ENCODE measurements around the gene EVX2. TPM values are rescaled to one million over a fixed set of nuclear protein-coding genes. Genes with fewer than 3 reads are reported as not detected.

The EVX2 gene
- not detected for total RNA-seq

DNA sequence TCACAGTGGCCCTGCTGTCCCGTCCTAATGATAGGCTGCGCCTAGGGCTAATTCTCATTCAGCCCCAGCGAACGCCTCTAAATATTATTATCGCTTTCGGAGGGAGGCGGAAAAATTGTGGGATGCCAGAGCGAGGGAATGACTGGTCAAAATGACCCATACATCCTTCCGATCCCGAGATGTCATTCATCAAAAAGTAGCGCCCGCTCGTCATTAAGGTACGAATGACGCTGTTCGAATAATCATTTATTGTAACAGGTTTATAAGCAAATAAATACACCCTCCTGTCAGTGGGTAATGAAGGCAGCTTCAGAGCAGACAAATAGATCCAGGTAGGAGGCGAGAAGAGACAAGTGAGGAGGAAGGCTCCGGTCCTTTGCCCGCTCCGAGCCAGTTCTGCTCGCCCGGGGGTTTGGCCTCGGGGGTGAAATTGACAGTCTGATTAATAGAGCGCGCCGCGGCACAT, at the start of gene EVX2:
Gene EVX2, minus strand, starts transcription at position 167 of the 466 bp plus-strand sequence. CDS start 186 bp downstream, outside the sequence.
- H3K27me3 ChIP-seq, result peaks cover 6 to 98% of the 10 kb centered on the region in 2 donors
- intact Hi-C loops (cut with DNase I; ENCODE audit: low total_unique reads), result loop anchor here (10.0 kb wide), 1 partner anchor 399 kb away; no protein-coding TSS in a partner anchor
- H3K4me3 ChIP-seq, result peak within 1 kb of the TSS in 1 of 3 donors; percentile 29
- TF ChIP-seq POLR2A (IDR thresholded peaks at IDR 0.05) (no peak), POLR2AphosphoS5 (IDR thresholded peaks at IDR 0.05) (no peak), CTCF (IDR thresholded peaks at IDR 0.05) (no peak)
- no peaks in the 10 kb centered on the region for H3K4me1 ChIP-seq
- H3K9me3 ChIP-seq, result peaks cover 0 to 15% of the 10 kb centered on the region in 2 donors
- no peak within 1 kb of the TSS for H3K27ac ChIP-seq
- H3K36me3 ChIP-seq, result no peaks in the 10 kb centered on the region
- DNase-seq (ENCODE audit: low spot score in 2 of 2), result no peak

- intact Hi-C loops (cut with DNase I; ENCODE audit: low total_unique reads), result loop anchor here (10.0 kb wide), 1 partner anchor 1011 kb away; no protein-coding TSS in a partner anchor
- no peak overlapping the region for H3K4me3 ChIP-seq
- peaks cover 5 to 89% of the 10 kb centered on the region in 2 donors for H3K27me3 ChIP-seq
- H3K9me3 ChIP-seq, result peaks cover 0 to 3% of the 10 kb centered on the region in 2 donors
- no peaks in the 10 kb centered on the region for H3K36me3 ChIP-seq
- no peak for TF ChIP-seq CTCF (IDR thresholded peaks at IDR 0.05)
- TF ChIP-seq POLR2AphosphoS5 (IDR thresholded peaks at IDR 0.05), result no peak
- TF ChIP-seq POLR2A (IDR thresholded peaks at IDR 0.05), result no peak
- no peaks in the 10 kb centered on the region for H3K4me1 ChIP-seq
- H3K27ac ChIP-seq, result peak overlapping the region in 1 of 2 donors; percentile 97
- DNase-seq (ENCODE audit: low spot score in 2 of 2), result no peak
Measured at GRCh38 chr2:176133389-176133788, 49.6 kb upstream of the EVX2 start.

GRCh38 chr2:176132205-176133171, 48.7 kb upstream of the EVX2 start:
- Histone ChIP-seq H3K27ac (peak overlapping the region; percentile 44 to 98), H3K4me1 (no peaks in the 10 kb centered on the region), H3K36me3 (no peaks in the 10 kb centered on the region), H3K4me3 (peak overlapping the region; percentile 52 to 73 (median 60)), H3K27me3 (peaks cover 5 to 87% of the 10 kb centered on the region in 2 donors), H3K9me3 (peaks cover 0 to 3% of the 10 kb centered on the region in 2 donors)
- no peak for DNase-seq (ENCODE audit: low spot score in 2 of 2)
- intact Hi-C loops (cut with DNase I; ENCODE audit: low total_unique reads), result loop anchor here (10.0 kb wide), 1 partner anchor 1012 kb away; no protein-coding TSS in a partner anchor
- TF ChIP-seq POLR2A (IDR thresholded peaks at IDR 0.05) (no peak), POLR2AphosphoS5 (IDR thresholded peaks at IDR 0.05) (no peak), CTCF (IDR thresholded peaks at IDR 0.05) (no peak)

- H3K4me1 ChIP-seq, result no peaks in the 10 kb centered on the region
- H3K36me3 ChIP-seq, result no peaks in the 10 kb centered on the region
- peak overlapping the region; percentile 83 to 98 for H3K27ac ChIP-seq
- H3K27me3 ChIP-seq, result peaks cover 5 to 80% of the 10 kb centered on the region in 2 donors
- intact Hi-C loops (cut with DNase I; ENCODE audit: low total_unique reads), result loop anchor here (10.0 kb wide), 1 partner anchor 1013 kb away; no protein-coding TSS in a partner anchor
- H3K9me3 ChIP-seq, result peaks cover 0 to 3% of the 10 kb centered on the region in 2 donors
- DNase-seq (ENCODE audit: low spot score in 2 of 2), result no peak
- H3K4me3 ChIP-seq, result peak overlapping the region; percentile 52 to 73 (median 60)
- TF ChIP-seq CTCF (IDR thresholded peaks at IDR 0.05) (no peak), POLR2AphosphoS5 (IDR thresholded peaks at IDR 0.05) (no peak), POLR2A (IDR thresholded peaks at IDR 0.05) (no peak)
Measured at GRCh38 chr2:176131848-176132158, 48.0 kb upstream of the EVX2 start.

Data from breast epithelium (tissue), 4 donors.